Measurements from ENCODE around the gene ZSCAN5B.
"Not testable (repeated sequence)": the region's sequence is repeated elsewhere in the genome, so short reads cannot be mapped to it uniquely, and the experiment has no call there.

The ZSCAN5B gene

DNA sequence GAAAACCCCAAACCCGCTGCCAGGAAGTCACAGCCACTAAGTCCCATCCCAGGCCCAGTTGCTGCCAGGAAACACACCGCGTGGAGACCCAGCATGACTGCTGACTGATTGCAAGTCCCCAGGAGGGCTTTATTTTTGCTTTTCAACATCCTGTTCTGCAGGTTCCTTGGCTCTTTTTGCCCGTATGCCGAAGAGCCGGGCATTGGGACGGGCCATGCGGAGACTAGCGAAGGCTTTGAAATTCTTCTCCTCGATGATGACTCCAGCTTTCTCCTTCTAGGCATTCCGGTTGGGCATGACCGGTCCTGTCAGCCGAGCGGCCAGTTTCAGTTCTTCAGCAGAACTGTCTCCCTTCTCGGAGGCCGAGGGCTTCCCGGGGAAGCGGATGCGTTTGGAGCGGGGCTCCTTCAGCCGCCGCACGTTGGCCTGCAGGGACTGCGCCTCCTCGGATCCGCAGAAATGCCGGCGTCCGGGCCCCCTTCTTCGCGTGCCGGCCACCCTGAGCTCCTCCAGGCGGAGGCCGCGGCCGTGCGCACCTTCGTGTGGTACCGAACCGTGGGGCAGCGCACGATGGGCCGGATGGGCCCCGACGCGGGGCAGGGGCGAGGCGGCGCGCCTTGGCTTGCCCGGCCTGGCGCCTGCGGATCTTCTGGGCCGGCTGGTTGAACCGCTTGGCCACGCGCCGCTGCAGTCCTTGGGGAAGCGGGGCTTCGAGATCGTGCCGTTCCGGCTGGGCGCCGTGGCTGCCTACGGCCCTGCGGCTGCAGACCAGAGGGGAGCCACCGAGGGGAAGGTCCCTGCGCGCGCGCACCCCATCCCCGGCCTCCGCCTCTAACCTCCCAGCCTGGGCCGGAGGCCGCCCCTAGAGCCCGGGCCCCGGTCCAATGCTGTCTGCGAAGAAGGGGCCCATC lies 19.7 kb upstream of the ZSCAN5B start:
- no peak for DNase-seq (ENCODE audit: extremely low read depth, low read depth)

DNA sequence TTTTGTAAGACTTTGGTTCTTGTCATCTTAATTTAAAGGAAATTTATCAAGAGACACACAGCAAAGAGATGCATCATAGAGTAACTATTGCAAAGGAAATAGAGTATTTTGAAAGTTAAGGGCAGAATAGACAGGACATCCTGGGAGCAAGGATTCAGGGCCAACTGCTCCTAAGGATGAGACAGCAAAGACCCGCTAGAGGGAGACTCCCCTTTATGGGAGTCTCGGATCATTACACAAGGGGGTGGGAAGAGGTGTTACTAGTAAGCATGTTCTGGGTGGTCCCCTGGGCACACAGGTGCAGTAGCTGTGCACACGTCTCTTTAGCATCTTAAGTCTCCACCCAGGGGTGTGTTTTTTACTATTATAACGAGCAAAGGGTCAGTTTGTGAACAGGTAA lies 14.1 kb upstream of the ZSCAN5B start:
- DNase-seq (ENCODE audit: extremely low read depth, low read depth) = no peak
- TF ChIP-seq, protein P1, sequence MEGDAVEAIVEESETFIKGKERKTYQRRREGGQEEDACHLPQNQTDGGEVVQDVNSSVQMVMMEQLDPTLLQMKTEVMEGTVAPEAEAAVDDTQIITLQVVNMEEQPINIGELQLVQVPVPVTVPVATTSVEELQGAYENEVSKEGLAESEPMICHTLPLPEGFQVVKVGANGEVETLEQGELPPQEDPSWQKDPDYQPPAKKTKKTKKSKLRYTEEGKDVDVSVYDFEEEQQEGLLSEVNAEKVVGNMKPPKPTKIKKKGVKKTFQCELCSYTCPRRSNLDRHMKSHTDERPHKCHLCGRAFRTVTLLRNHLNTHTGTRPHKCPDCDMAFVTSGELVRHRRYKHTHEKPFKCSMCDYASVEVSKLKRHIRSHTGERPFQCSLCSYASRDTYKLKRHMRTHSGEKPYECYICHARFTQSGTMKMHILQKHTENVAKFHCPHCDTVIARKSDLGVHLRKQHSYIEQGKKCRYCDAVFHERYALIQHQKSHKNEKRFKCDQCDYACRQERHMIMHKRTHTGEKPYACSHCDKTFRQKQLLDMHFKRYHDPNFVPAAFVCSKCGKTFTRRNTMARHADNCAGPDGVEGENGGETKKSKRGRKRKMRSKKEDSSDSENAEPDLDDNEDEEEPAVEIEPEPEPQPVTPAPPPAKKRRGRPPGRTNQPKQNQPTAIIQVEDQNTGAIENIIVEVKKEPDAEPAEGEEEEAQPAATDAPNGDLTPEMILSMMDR (IDR thresholded peaks at IDR 0.05; ENCODE audit: low read depth, low read length) = no peak

More for the DNA sequence above, 19.7 kb upstream of the ZSCAN5B start:
- TF ChIP-seq, protein P1 (IDR thresholded peaks at IDR 0.05; ENCODE audit: low read depth, low read length) = no peak

DNA sequence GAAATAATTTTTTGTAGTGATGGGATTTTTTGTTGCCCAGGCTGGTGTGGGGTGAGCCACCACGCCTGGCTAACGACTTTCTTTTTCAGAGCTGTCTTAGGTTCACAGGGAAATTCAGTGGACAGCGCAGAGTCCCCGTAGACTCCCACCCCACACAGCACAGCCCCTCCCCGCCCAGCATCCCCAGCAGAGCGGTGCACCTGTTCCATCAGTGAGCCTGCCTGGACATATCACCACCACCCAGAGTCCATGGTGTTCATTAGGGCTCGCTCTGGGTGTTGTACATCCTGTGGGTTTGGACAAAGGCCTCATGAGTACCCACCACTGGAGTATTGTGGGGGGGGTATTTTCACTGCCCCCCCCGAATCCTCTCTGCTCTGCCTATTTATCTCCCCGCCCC lies 12.5 kb upstream of the ZSCAN5B start:
- not testable (repeated sequence) for DNase-seq (ENCODE audit: extremely low read depth, low read depth)

DNA sequence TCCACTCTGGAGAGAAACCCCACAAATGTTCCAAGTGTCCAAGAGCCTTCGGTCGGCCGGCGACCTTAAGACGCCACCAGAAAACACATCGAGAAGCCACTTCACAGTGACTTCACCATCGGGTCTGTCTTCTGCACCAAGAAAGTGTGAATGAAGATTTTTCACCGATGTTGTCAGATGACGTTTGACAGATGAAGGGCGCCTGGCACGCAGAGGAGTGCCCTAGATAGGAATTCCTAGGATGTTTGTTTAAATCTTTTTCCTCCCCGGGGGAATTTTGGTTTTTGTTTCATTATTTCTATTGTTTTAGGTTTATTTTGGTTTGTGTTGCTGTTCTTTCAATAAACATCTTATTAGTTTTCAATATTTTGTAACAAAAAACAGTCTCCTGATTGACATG lies 11.5 kb upstream of the ZSCAN5B start:
- TF ChIP-seq, protein P1 (IDR thresholded peaks at IDR 0.05; ENCODE audit: low read depth, low read length) = no peak
- no peak for DNase-seq (ENCODE audit: extremely low read depth, low read depth)

DNA sequence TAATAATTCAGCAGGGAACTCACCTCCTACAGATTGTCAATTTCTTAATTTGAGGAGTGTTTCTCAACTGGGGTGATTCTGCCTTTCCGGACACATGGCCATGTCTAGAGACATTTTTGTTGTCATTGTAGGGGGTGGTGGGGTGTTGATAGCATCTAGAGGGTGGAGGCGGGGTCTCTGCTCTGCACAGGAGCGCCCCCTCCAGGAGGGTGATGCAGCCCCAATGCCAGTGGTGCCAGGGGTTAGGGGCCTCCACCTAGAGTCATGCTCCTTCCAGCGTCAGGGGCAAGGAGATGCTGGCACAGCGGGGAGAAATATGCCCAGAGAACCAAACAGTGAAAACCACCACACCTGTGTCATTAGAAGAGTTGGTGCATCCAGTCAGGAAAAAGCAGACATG lies 10.0 kb upstream of the ZSCAN5B start:
- not testable (repeated sequence) for DNase-seq (ENCODE audit: extremely low read depth, low read depth)

DNA sequence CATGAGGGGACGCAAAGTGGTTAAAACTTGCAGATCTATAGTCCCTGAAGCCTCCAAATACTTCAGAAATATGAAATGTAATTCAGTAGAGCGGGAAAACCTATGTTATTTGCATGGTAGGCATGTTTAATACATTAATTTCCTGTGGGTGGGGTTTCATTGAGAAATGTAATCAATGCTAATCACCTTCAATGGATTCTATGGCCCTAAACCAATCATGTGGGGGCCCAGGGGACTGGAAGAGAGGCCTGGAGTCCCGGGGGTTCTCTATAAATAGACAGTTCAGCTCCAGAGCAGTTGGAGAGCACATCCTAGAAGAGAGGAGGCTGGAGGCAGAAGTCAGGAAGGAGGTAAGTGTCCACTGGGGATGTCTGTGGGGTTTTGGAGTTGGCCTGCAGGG lies 4.4 kb upstream of the ZSCAN5B start, which contains the start of gene ZSCAN5C:
TSS of gene ZSCAN5C (plus strand) at position 301 of the 400 bp plus-strand sequence. CDS start 3,641 bp downstream, outside the sequence.
- DNase-seq (ENCODE audit: extremely low read depth, low read depth) = no peak
- TF ChIP-seq, protein P1 (IDR thresholded peaks at IDR 0.05; ENCODE audit: low read depth, low read length) = no peak

DNA sequence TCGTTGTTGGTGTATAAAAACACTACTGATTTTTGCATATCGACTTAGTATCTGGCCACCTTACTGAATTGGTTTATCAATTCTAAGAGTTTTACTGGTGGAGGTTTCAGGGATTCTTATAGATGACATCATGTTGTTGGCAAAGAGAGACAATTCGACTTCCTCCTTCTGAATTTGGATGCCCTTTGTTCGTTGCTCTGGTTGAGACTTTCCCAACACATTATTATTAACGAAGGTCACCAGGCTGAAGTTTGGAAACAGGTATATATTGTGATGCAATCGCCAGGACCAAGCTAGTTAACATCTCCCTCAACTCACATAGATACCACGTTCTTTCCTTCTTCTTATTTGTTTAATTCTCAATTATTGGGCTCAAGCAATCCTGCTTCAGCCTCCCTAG lies 2.1 kb upstream of the ZSCAN5B start:
- TF ChIP-seq, protein P1 (IDR thresholded peaks at IDR 0.05; ENCODE audit: low read depth, low read length) = no peak

DNA sequence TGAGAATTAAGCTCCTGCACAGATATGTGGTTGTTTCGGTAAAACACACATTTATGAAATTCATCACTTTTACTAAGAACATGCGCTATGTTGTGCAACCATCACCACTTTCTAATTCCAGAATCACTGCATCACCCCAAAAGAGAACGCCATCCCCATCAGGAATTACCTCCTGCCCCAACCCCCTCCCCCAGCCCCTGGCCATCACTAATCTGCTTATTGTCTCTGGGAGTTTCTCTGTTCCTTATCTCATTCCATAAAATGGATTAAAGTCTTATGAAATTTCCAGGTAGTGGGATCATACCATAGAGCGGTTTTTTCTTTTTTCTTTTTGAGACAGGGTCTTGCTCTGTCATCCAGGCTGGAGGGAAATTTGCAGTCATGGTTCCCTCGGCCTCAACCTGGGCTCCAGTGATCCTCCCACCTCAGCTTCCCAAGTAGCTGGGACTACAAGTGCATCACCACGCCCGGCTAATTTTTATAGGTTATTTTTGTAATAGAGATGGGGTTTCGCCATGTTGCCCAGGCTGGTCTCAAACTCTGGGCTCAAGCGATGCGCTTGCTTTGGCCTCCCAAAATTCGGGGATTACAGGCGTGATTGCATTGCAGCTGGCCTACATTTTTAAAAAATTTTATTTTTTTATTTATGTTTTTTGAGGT lies 3.5 kb downstream of the ZSCAN5B start:
- TF ChIP-seq, protein P1 (IDR thresholded peaks at IDR 0.05; ENCODE audit: low read depth, low read length) = no peak
- DNase-seq (ENCODE audit: extremely low read depth, low read depth) = no peak

More for the DNA sequence above, 2.1 kb upstream of the ZSCAN5B start:
- DNase-seq (ENCODE audit: extremely low read depth, low read depth) = no peak
